ENCODE measurements around the gene GOLPH3. TPM values are rescaled to one million over a fixed set of nuclear protein-coding genes. Genes with fewer than 3 reads are reported as not detected.

The GOLPH3 gene
- total RNA-seq, 1 experiment from 2014 or later = 115 TPM

GRCh38 chr5:32160228-32160627 lies 13.9 kb downstream of the GOLPH3 start:
- no peak for DNase-seq
- BruUV-seq (replicated peaks) = no TSS peak
- no peak overlapping the region for H3K27ac Mint-ChIP-seq (ENCODE audit: unreplicated experiment)
- TF ChIP-seq CTCF (IDR thresholded peaks at IDR 0.05; ENCODE audit: unreplicated experiment) = no peak
- no peak overlapping the region for H3K4me3 Mint-ChIP-seq (ENCODE audit: low read depth, unreplicated experiment)
- CTCF ChIA-PET = interaction anchor here (0.7 kb wide), 1 partner anchor 51 kb away, joined by 3 read pairs; no protein-coding TSS in a partner anchor
- H3K4me1 Mint-ChIP-seq (ENCODE audit: low read depth, unreplicated experiment) = no peaks in the 10 kb centered on the region
- H3K27me3 Mint-ChIP-seq (ENCODE audit: unreplicated experiment) = no peaks in the 10 kb centered on the region
- H3K9me3 Mint-ChIP-seq (ENCODE audit: low read depth, unreplicated experiment) = no peaks in the 10 kb centered on the region
- intact Hi-C loops (cut with micrococcal nuclease; ENCODE audit: unreplicated experiment) = no loop called here
- H3K36me3 Mint-ChIP-seq (ENCODE audit: insufficient read depth, unreplicated experiment) = peaks cover 22% of the 10 kb centered on the region

- CTCF ChIA-PET = interaction anchor here (0.7 kb wide), 1 partner anchor 52 kb away, joined by 3 read pairs; no protein-coding TSS in a partner anchor
- no peak for DNase-seq
- BruUV-seq (replicated peaks) = no TSS peak
- Mint-ChIP-seq H3K27ac (ENCODE audit: unreplicated experiment) (no peak overlapping the region), H3K36me3 (ENCODE audit: insufficient read depth, unreplicated experiment) (peaks cover 22% of the 10 kb centered on the region), H3K9me3 (ENCODE audit: low read depth, unreplicated experiment) (no peaks in the 10 kb centered on the region), H3K27me3 (ENCODE audit: unreplicated experiment) (no peaks in the 10 kb centered on the region), H3K4me1 (ENCODE audit: low read depth, unreplicated experiment) (no peaks in the 10 kb centered on the region), H3K4me3 (ENCODE audit: low read depth, unreplicated experiment) (no peak overlapping the region)
- TF ChIP-seq CTCF (IDR thresholded peaks at IDR 0.05; ENCODE audit: unreplicated experiment) = no peak
- intact Hi-C loops (cut with micrococcal nuclease; ENCODE audit: unreplicated experiment) = no loop called here
Measured at GRCh38 chr5:32159328-32160072, 14.6 kb downstream of the GOLPH3 start.

GRCh38 chr5:32158679-32158975 lies 15.5 kb downstream of the GOLPH3 start:
- CTCF ChIA-PET = interaction anchor here (0.8 kb wide), 1 partner anchor 27 kb away, joined by 4 read pairs; no protein-coding TSS in a partner anchor
- intact Hi-C loops (cut with micrococcal nuclease; ENCODE audit: unreplicated experiment) = no loop called here
- TF ChIP-seq CTCF (IDR thresholded peaks at IDR 0.05; ENCODE audit: unreplicated experiment) = no peak
- BruUV-seq (replicated peaks) = no TSS peak
- DNase-seq = no peak
- Mint-ChIP-seq H3K9me3 (ENCODE audit: low read depth, unreplicated experiment) (no peaks in the 10 kb centered on the region), H3K4me1 (ENCODE audit: low read depth, unreplicated experiment) (peaks cover 6% of the 10 kb centered on the region), H3K4me3 (ENCODE audit: low read depth, unreplicated experiment) (no peak overlapping the region), H3K27ac (ENCODE audit: unreplicated experiment) (no peak overlapping the region), H3K27me3 (ENCODE audit: unreplicated experiment) (no peaks in the 10 kb centered on the region), H3K36me3 (ENCODE audit: insufficient read depth, unreplicated experiment) (peaks cover 21% of the 10 kb centered on the region)

GRCh38 chr5:32157078-32157477 lies 17.0 kb downstream of the GOLPH3 start:
- CTCF ChIA-PET = no interaction called here
- intact Hi-C loops (cut with micrococcal nuclease; ENCODE audit: unreplicated experiment) = no loop called here
- Mint-ChIP-seq H3K9me3 (ENCODE audit: low read depth, unreplicated experiment) (no peaks in the 10 kb centered on the region), H3K36me3 (ENCODE audit: insufficient read depth, unreplicated experiment) (peaks cover 22% of the 10 kb centered on the region), H3K4me3 (ENCODE audit: low read depth, unreplicated experiment) (no peak overlapping the region), H3K27ac (ENCODE audit: unreplicated experiment) (no peak overlapping the region), H3K4me1 (ENCODE audit: low read depth, unreplicated experiment) (peaks cover 10% of the 10 kb centered on the region), H3K27me3 (ENCODE audit: unreplicated experiment) (no peaks in the 10 kb centered on the region)
- DNase-seq = no peak
- no peak for TF ChIP-seq CTCF (IDR thresholded peaks at IDR 0.05; ENCODE audit: unreplicated experiment)
- BruUV-seq (replicated peaks) = no TSS peak

Data from Calu3 (cell line).